H9 (cell line): ENCODE measurements around the gene TENM4. TPM values are rescaled to one million over a fixed set of nuclear protein-coding genes. Genes with fewer than 3 reads are reported as not detected.
A peak's percentile ranks its signal among the peaks of the same experiment; 100 is the strongest.

ENCODE experiments used
- DNase-seq: peaks from one replicate; pipeline ENCODE4 v3.0.0-alpha.2; 2017
- H2AFZ ChIP-seq: one replicate; pipeline ENCODE4 v1.6.1; 2013; ENCODE audit warnings: mild to moderate bottlenecking, low read length, control low read depth, moderate library complexity
- H2AK5ac ChIP-seq: 2 replicates; pipeline ENCODE4 v1.6.1; 2013; ENCODE audit warnings: low read length, control low read depth, mixed read lengths; ENCODE audit not compliant: insufficient read length
- H2BK120ac ChIP-seq: one replicate; pipeline ENCODE4 v1.6.1; 2013; ENCODE audit warnings: low read depth, mild to moderate bottlenecking, low read length, control low read depth, inconsistent platforms; ENCODE audit not compliant: poor library complexity, severe bottlenecking
- H2BK12ac ChIP-seq: 2 replicates; pipeline ENCODE4 v1.6.1; 2013; ENCODE audit warnings: low read length, control low read depth, mixed read lengths, low read depth; ENCODE audit not compliant: insufficient read length
- H2BK15ac ChIP-seq: 2 replicates; pipeline ENCODE4 v1.6.1; 2013; ENCODE audit warnings: low read depth, low read length, control low read depth
- H2BK20ac ChIP-seq: one replicate; pipeline ENCODE4 v1.6.1; 2013; ENCODE audit warnings: low read depth, mild to moderate bottlenecking, low read length, control low read depth, inconsistent platforms; ENCODE audit not compliant: poor library complexity, severe bottlenecking
- H2BK5ac ChIP-seq: 2 replicates; pipeline ENCODE4 v1.6.1; 2013; ENCODE audit warnings: low read length, control low read depth, mixed read lengths; ENCODE audit not compliant: insufficient read length
- H3K14ac ChIP-seq: 2 replicates; pipeline ENCODE4 v1.6.1; 2013; ENCODE audit warnings: low read length, control low read depth; ENCODE audit not compliant: insufficient read depth
- H3K18ac ChIP-seq: 2 replicates; pipeline ENCODE4 v1.6.1; 2013; ENCODE audit warnings: low read depth, mild to moderate bottlenecking, mixed read lengths, low read length, control low read depth; ENCODE audit not compliant: insufficient read length
- H3K23ac ChIP-seq: 2 replicates; pipeline ENCODE4 v1.6.1; 2013; ENCODE audit warnings: low read length, control low read depth, mixed read lengths, low read depth; ENCODE audit not compliant: insufficient read length
- H3K23me2 ChIP-seq: 2 replicates; pipeline ENCODE4 v1.6.1; 2013; ENCODE audit warnings: low read depth, mild to moderate bottlenecking, mixed read lengths, low read length, control low read depth; ENCODE audit not compliant: insufficient read length, poor library complexity, severe bottlenecking
- H3K27ac ChIP-seq: 2 replicates; pipeline ENCODE4 v1.5.1; 2013; ENCODE audit warnings: low read length, control low read depth, mixed read lengths, low read depth; ENCODE audit not compliant: insufficient read length
- H3K27me3 ChIP-seq: 2 replicates; pipeline ENCODE4 v1.6.1; 2013; ENCODE audit warnings: low read length, control low read depth, inconsistent platforms; ENCODE audit not compliant: insufficient read depth
- H3K4ac ChIP-seq: 2 replicates; pipeline ENCODE4 v1.6.1; 2013; ENCODE audit warnings: low read depth, mild to moderate bottlenecking, control low read depth, inconsistent platforms, low read length, moderate library complexity
- H3K4me1 ChIP-seq: 2 replicates; pipeline ENCODE4 v1.6.1; 2013; ENCODE audit warnings: low read length, control low read depth, inconsistent platforms; ENCODE audit not compliant: insufficient read depth
- H3K4me2 ChIP-seq: 2 replicates; pipeline ENCODE4 v1.6.1; 2013; ENCODE audit warnings: low read length, control low read depth, mixed read lengths; ENCODE audit not compliant: insufficient read length, insufficient read depth
- H3K56ac ChIP-seq: 2 replicates; pipeline ENCODE4 v1.6.1; 2013; ENCODE audit warnings: low read depth, mild to moderate bottlenecking, mixed read lengths, low read length, control low read depth; ENCODE audit not compliant: insufficient read length
- H3K79me1 ChIP-seq: 2 replicates; pipeline ENCODE4 v1.6.1; 2013; ENCODE audit warnings: low read depth, mild to moderate bottlenecking, moderate library complexity, low read length, control low read depth, inconsistent platforms; ENCODE audit not compliant: insufficient read depth, poor library complexity, severe bottlenecking
- H3K79me2 ChIP-seq: 2 replicates; pipeline ENCODE4 v1.6.1; 2013; ENCODE audit warnings: low read length, control low read depth, inconsistent platforms; ENCODE audit not compliant: insufficient read depth
- H3K9ac ChIP-seq: 2 replicates; pipeline ENCODE4 v1.6.1; 2013; ENCODE audit warnings: low read length, control low read depth, mixed read lengths; ENCODE audit not compliant: insufficient read length; ENCODE audit errors: extremely low read depth
- H3K9me3 ChIP-seq: one replicate; pipeline ENCODE4 v1.6.1; 2013; ENCODE audit warnings: low read depth, low read length, inconsistent platforms; ENCODE audit not compliant: control insufficient read depth
- H3T11ph ChIP-seq: one replicate; pipeline ENCODE4 v1.6.1; 2013; ENCODE audit warnings: mild to moderate bottlenecking, low read length, control low read depth, inconsistent platforms
- H4K20me1 ChIP-seq: one replicate; pipeline ENCODE4 v1.6.1; 2013; ENCODE audit not compliant: control insufficient read depth, insufficient read length, insufficient read depth
- H4K5ac ChIP-seq: 2 replicates; pipeline ENCODE4 v1.6.1; 2013; ENCODE audit warnings: low read depth, mild to moderate bottlenecking, mixed read lengths, low read length, control low read depth; ENCODE audit not compliant: insufficient read length
- H4K8ac ChIP-seq: replicated peaks from 2 replicates; pipeline ENCODE4 v1.6.1; 2013; ENCODE audit warnings: low read length, control low read depth, mixed read lengths, low read depth; ENCODE audit not compliant: insufficient read length
- H4K91ac ChIP-seq: 2 replicates; pipeline ENCODE4 v1.6.1; 2013; ENCODE audit warnings: low read depth, mild to moderate bottlenecking, moderate library complexity, mixed read lengths, low read length, control low read depth; ENCODE audit not compliant: insufficient read length
- H3K27ac Mint-ChIP-seq, 3 experiments: 2 replicates in 2 of 3; 3 replicates in 1 of 3; pipeline ENCODE4 v1.8.0; 2020 to 2021; ENCODE audit warnings: mixed read lengths in 3 of 3, mild to moderate bottlenecking in 1 of 3, moderate library complexity in 1 of 3
- H3K27me3 Mint-ChIP-seq: 2 replicates; pipeline ENCODE4 v1.8.0; 2021; ENCODE audit warnings: low read depth, mild to moderate bottlenecking, moderate library complexity, mixed read lengths
- H3K36me3 Mint-ChIP-seq, 3 experiments: 2 replicates in 2 of 3; 3 replicates in 1 of 3; pipeline ENCODE4 v1.8.0; 2020 to 2021; ENCODE audit warnings: low read depth in 3 of 3, mixed read lengths in 3 of 3; ENCODE audit not compliant: insufficient read depth in 1 of 3
- H3K4me1 Mint-ChIP-seq, 2 experiments: 2 replicates each; pipeline ENCODE4 v1.8.0; 2020; ENCODE audit warnings: mixed read lengths in 2 of 2
- H3K4me3 Mint-ChIP-seq, 2 experiments: 2 replicates in 1 of 2; 3 replicates in 1 of 2; pipeline ENCODE4 v1.8.0; 2020 to 2021; ENCODE audit warnings: mild to moderate bottlenecking in 2 of 2, mixed read lengths in 2 of 2, moderate library complexity in 1 of 2
- H3K9me3 Mint-ChIP-seq, 2 experiments: 2 replicates in 1 of 2; 3 replicates in 1 of 2; pipeline ENCODE4 v1.8.0; 2020; ENCODE audit warnings: mild to moderate bottlenecking in 2 of 2, mixed read lengths in 2 of 2, moderate library complexity in 1 of 2
- CTCF ChIP-seq: fragments of 200-600 bp; sonication (generic); conservative IDR thresholded peaks from 3 replicates; pipeline ENCODE4 v1.8.0; 2021; ENCODE audit warnings: antibody characterized with exemption, mild to moderate bottlenecking
- WGBS: extraction: QIAGEN DNeasy Blood & Tissue Kit; methylation state at CpG from one replicate; pipeline ENCODE4 v1.1.7; 2013; ENCODE audit warnings: missing lambda C conversion rate, low lambda C conversion rate, mixed read lengths; ENCODE audit not compliant: insufficient read length; ENCODE audit errors: extremely low coverage; 5-methylcytosine and 5-hydroxymethylcytosine counted together
- total RNA-seq: library from RNA; stranded (reverse); gene quantifications from 2 replicates; pipeline ENCODE4 v1.2.1, GENCODE V29; 2021

Gene TENM4
- total RNA-seq, 1 experiment from 2014 or later: 4.6 TPM

DNA sequence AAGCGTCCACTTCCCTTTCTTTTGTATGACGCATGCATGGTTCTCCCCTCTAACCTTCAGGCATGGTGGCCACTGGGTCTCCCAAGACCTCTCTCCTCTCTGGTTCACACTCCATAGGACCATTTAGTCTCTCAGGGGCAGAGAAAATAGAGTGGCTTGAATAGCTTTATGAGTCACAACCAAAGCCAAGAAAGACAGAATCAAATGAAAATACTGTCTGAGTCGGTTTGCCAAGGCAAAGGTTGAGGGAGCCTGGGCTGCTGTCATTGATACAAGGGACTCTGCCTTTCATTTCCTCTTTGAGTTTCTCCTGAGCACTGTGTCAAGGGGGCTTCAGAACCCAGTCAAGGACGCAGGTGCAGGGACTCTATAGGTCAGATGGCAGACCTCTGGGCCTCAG is 44.2 kb downstream of the TENM4 start:
- H2BK120ac ChIP-seq: no peak overlapping the region
- Mint-ChIP-seq H3K27me3 (peaks cover 3% of the 10 kb centered on the region; the same call in 1 of the 2 replicates), H3K36me3 (no peaks in the 10 kb centered on the region), H3K9me3 (no peaks in the 10 kb centered on the region), H3K4me1 (peaks cover 25 to 34% of the 10 kb centered on the region in 2 experiments), H3K27ac (peak overlapping the region in 1 of 3 experiments; percentile 60; a peak in 1 of 7 replicates), H3K4me3 (no peak overlapping the region)
- WGBS: no CpG with 5 or more reads among the region's 4 CpGs
- H3K14ac ChIP-seq: no peak overlapping the region
- no peak overlapping the region for H3K56ac ChIP-seq
- DNase-seq: peak; percentile 2
- H4K20me1 ChIP-seq: no peaks in the 10 kb centered on the region
- H2BK20ac ChIP-seq: no peak overlapping the region
- no peak overlapping the region for H2BK15ac ChIP-seq
- H2BK12ac ChIP-seq: no peak overlapping the region
- no peaks in the 10 kb centered on the region for H3K79me1 ChIP-seq
- no peaks in the 10 kb centered on the region for H3K79me2 ChIP-seq
- no peaks in the 10 kb centered on the region for H3K9me3 ChIP-seq
- H2AFZ ChIP-seq: no peak overlapping the region
- H3K23ac ChIP-seq: no peak overlapping the region
- H2BK5ac ChIP-seq: no peak overlapping the region
- H4K8ac ChIP-seq: no peak overlapping the region
- no peak overlapping the region for H3K18ac ChIP-seq
- no peak overlapping the region for H2AK5ac ChIP-seq
- no peak overlapping the region for H3T11ph ChIP-seq
- TF ChIP-seq CTCF: no peak
- no peak overlapping the region for H4K91ac ChIP-seq
- no peak overlapping the region for H4K5ac ChIP-seq
- no peak overlapping the region for H3K9ac ChIP-seq
- no peaks in the 10 kb centered on the region for H3K23me2 ChIP-seq
- peaks cover 13% of the 10 kb centered on the region for H3K4me1 ChIP-seq
- no peak overlapping the region for H3K27ac ChIP-seq
- no peaks in the 10 kb centered on the region for H3K27me3 ChIP-seq
- H3K4me2 ChIP-seq: no peak overlapping the region
- H3K4ac ChIP-seq: no peak overlapping the region
